Natural killer cell (primary cell): ENCODE data around the gene RPE65. TPM values are rescaled to one million over a fixed set of nuclear protein-coding genes. Genes with fewer than 3 reads are reported as not detected.

Source experiments
- total RNA-seq, 4 donors: library from RNA; stranded (reverse); fragments of 120-200 nt in 1 of 4; gene quantifications; one replicate each; pipeline versions ENCODE4 v1.2.3 to v1.2.4, GENCODE V29; 2013 to 2022

The RPE65 gene
- total RNA-seq, 3 donors from 2014 or later (not counting 1 experiment from before 2014, with no cell fraction given) = not detected

Other genes starting within 250 kb of the RPE65 start
- 1 to 10 TPM in 1 of 3 donors, under 1 TPM in 1, not detected in 1; 0.75 to 1.4 TPM for gene WLS, start 217.4 kb downstream of the RPE65 start, total RNA-seq
- gene DEPDC1, start 47.1 kb upstream of the RPE65 start, total RNA-seq = not detected